HG03108 (cell line): ENCODE data around the gene ACP2.
A peak's percentile ranks its signal among the peaks of the same experiment; 100 is the strongest.

Experiments used
- ATAC-seq: cut with Tn5 transposase; IDR thresholded peaks from one replicate; pipeline ENCODE4 v1.9.1; 2021; ENCODE audit warnings: moderate library complexity; ENCODE audit not compliant: unreplicated experiment

ACP2 gene

GRCh38 chr11:47244448-47245350 lies 3.9 kb downstream of the ACP2 start:
- ATAC-seq: no peak

- ATAC-seq: no peak
Measured at GRCh38 chr11:47243454-47243853, 5.2 kb downstream of the ACP2 start.

GRCh38 chr11:47242596-47243192 lies 5.9 kb downstream of the ACP2 start:
- no peak for ATAC-seq

- no peak for ATAC-seq
Measured at GRCh38 chr11:47241841-47242301, 6.7 kb downstream of the ACP2 start.

GRCh38 chr11:47239852-47240251 lies 8.8 kb downstream of the ACP2 start:
- no peak for ATAC-seq

GRCh38 chr11:47236482-47236881 lies 12.1 kb downstream of the ACP2 start:
- no peak for ATAC-seq

GRCh38 chr11:47235163-47235562 lies 13.5 kb downstream of the ACP2 start:
- ATAC-seq: no peak

GRCh38 chr11:47234669-47235100 lies 13.9 kb downstream of the ACP2 start:
- no peak for ATAC-seq

GRCh38 chr11:47233989-47234668 lies 14.5 kb downstream of the ACP2 start:
- no peak for ATAC-seq

- ATAC-seq: no peak
Measured at GRCh38 chr11:47233051-47233450, 15.6 kb downstream of the ACP2 start.

GRCh38 chr11:47229161-47229560 lies 19.5 kb downstream of the ACP2 start:
- no peak for ATAC-seq

GRCh38 chr11:47225552-47226400 lies 22.8 kb downstream of the ACP2 start:
- ATAC-seq: peak; percentile 90

- ATAC-seq: no peak
Measured at GRCh38 chr11:47222696-47223095, 25.9 kb downstream of the ACP2 start.

- no peak for ATAC-seq
Measured at GRCh38 chr11:47220401-47220821, 28.2 kb downstream of the ACP2 start.

GRCh38 chr11:47216121-47216798 lies 32.4 kb downstream of the ACP2 start:
- peak; percentile 33 for ATAC-seq

- ATAC-seq: no peak
Measured at GRCh38 chr11:47215366-47215910, 33.2 kb downstream of the ACP2 start.

- peak; percentile 56 for ATAC-seq
Measured at GRCh38 chr11:47213950-47214565, 34.6 kb downstream of the ACP2 start.

- no peak for ATAC-seq
Measured at GRCh38 chr11:47212938-47213337, 35.7 kb downstream of the ACP2 start.

- no peak for ATAC-seq
Measured at GRCh38 chr11:47208628-47209027, 40.0 kb downstream of the ACP2 start.
